HG03097 (cell line): ENCODE data around the gene NREP.
A peak's percentile ranks its signal among the peaks of the same experiment; 100 is the strongest.

Experiments
- ATAC-seq: cut with Tn5 transposase; IDR thresholded peaks from one replicate; pipeline ENCODE4 v1.9.1; 2021; ENCODE audit not compliant: unreplicated experiment, low FRiP score

The NREP gene

DNA sequence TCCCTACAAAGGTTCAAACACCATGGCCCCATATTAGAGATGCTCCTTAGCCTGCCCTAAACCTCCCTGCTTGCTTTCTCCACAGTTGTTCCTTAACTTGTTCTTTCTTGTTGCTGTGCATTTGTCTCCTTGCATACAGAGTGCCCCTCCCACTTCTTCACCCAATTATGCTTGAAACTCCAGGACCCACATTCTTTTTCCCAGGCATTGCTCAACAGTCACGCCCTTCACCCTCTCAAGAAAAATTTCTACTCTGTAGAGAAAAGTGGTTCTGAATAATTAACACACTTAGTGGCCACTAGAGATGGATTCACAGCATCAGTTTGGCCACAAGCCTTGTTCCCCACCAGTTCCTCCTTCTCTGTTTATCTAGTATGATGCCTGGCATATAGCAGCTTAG, 57.7 kb downstream of the NREP start:
- no peak for ATAC-seq

DNA sequence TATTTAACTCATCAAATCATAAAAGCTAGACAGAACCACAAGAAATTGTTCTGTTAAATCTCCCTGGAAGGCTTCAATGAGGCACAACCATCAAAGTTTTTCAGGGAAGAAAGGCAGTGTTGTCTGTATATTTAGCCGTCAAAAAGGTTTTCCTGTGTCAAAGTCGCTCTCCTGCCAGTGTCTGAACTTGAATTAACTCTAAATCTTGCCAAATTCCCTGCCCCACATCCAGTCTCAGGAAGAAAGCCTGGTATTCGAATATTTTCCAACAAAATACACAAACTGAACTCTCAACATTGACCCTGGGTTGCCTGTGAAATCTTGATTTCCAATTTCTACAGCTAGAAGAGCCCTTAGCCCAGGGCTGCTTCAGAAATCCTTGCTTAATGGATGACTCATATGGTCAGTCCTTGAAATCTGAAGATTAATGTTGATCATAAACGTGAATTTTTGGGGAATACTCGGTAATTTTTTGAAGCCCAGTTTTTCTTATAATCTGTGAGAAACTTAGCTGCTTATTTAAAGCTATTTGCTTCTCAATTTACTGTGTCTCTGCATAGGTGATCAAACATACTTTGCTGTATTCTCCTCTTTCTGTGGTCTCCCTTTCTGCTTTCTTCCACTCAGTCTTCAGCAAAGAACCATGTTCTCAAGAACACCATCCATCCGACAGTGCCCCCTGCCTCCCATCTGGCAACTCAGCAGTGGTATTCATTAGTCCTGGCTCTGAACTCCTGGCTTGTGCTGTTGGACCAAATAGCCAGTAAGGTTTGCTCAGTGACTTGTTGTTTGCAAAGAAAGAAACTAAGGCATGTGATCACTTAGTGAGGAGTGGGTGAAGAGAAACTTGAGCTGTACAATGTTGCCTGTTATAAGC, 58.9 kb downstream of the NREP start:
- no peak for ATAC-seq

DNA sequence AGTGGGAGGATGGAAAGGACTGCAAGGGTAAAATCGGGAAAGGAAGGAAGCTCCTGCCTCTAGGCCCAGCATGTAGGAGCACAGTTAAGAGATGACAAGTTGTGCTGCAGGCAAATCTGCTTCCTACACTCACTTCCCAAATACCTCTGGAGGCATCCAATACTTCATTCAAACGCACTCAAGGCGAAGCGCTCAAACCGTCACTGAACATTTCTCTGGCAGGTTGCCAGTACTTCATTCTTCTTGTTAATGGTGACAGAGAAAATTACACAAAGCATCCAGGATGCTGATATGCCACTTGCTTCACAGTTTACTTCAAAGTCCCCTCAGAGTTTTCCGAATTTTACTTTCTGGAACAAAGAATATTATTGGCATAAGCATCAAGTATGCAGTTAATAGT, 59.8 kb downstream of the NREP start:
- no peak for ATAC-seq

DNA sequence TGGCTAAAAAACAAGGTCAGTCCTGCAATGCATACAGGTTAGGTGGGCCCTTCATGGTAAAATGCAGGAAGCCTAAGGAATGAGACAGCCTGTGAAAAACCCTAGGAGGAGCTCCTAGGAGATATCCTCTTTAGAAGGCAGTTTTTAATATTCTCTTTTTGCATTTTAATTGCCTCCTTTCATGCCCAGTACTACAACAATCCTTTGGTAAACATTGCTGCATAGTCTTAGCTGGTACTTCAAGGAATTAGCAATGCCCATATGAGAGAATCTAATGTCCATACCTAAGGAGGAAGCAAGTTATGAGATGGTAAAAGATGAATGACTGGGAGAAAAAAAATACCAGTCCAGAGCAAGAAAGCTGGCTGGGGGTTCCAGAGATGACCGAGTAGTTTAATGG, 61.0 kb downstream of the NREP start:
- no peak for ATAC-seq

DNA sequence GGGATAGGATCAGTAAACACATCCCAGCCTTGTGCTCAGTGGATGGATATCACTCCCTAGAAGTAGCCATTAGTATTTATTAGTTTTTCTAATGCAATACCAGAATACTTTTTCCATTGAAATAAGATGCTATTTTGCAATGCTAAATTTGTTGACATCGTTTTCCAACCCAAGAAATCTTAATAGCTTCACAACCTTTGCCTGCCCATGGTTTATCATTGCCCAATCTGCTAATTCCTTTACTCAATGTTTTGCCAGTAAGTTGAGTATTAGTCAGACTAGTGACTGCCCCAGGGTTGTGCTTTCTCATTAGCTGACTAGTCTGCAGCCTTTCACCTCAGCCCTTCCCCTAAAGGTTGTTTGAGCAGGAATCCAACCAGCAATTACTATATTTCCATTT, 62.9 kb downstream of the NREP start:
- no peak for ATAC-seq

DNA sequence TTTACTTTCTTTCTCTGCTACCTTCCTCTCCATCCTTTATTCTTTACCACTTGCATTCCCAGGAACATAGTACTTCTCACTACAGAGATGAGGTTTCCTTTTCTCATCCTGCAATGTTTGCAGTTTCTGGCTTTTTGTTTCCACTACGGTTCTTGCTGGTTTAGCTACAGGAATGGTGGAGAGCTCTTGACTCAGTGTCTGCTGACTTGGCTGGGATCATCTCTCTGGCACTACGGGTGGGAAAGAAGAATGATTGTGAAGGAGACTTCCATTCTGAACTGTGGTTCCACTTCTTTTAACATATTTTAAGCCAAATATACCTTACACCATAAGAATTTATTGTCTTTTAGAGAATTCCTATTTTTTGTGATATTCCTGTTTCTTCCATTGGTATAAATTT, 65.1 kb downstream of the NREP start:
- ATAC-seq = no peak

DNA sequence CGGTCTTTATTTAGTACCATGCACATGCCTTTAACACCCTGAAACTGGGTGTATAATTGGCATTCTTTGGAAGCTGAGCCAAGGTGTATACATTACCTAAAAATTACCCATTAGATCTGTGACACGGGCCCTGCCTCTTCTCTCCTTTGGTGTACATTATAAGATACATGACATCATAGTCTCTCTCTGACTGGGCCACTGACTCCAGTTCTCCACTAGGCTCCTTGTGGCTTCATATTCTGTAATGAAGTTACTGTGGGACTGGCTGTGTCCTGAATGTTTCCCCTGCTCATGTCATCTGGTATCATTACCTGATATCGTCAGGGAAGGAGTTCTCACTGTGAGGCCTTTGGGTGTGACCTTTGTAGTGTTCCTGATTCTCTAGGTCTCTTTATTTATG, 65.5 kb downstream of the NREP start:
- no peak for ATAC-seq

DNA sequence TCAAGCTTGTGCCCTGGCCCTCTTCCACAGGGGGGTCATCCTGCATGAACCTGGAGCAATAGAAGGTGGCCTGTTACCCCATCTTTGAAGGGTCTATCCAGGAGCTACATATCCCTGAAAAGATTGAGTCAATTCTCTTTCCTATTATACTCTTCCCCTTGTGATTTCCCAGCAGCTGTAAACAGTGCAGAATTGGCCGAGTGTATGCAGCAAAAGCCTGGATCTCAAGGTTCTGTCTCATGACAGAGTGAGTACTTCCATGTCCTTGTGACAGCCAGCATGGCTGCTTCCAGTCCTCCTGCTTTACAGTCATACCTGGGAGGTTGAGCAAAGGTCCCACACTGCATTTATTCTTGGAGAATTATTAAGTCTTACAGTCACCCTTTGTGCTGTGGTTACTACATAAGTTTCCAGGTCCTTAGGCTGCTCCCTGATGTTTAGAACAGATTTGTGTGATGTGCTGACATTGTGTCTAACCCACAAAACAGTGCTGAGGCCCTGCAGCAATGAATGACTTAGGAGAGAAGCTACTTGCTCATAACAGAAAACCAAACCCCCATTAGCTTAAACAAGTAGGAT, 67.5 kb downstream of the NREP start:
- ATAC-seq = no peak

DNA sequence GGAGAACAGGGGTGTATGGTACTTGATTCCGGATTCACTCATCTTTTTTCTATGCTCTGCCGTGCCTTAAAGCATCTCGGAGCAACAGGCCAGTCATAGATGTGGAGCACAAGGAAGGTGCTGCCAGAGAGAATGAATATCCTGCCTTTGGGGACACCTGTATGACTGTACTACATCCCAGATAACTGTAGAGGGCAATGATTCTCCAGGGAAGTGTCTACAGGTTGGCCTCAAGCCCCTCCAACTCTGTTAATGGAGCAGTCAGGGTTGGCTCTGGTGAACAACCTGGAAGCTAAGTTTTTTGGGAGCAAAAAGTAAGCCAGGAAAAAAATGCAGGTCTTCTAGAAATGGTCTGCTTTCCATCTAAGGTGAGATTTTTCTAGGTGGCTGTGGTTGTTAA, 71.0 kb downstream of the NREP start:
- peak; percentile 56 for ATAC-seq

DNA sequence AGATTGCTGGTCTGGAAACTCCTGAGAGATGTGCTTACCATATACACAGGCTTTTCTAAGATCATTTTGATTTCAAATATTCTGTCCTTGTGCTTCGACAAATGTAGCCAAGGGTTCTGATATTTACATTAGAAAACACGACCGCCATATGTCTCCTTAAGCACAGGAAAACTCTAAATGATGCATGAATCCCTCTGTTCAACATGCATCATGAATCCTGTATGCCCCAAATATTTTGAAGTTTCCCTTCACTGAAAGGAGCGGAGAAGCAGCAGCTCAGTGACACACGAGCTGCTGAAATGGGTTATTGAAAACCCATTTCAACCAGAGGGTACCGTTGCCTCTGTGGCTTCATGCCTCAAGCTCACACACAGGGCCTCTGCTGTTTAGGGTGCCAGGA, 74.4 kb downstream of the NREP start:
- ATAC-seq = no peak

DNA sequence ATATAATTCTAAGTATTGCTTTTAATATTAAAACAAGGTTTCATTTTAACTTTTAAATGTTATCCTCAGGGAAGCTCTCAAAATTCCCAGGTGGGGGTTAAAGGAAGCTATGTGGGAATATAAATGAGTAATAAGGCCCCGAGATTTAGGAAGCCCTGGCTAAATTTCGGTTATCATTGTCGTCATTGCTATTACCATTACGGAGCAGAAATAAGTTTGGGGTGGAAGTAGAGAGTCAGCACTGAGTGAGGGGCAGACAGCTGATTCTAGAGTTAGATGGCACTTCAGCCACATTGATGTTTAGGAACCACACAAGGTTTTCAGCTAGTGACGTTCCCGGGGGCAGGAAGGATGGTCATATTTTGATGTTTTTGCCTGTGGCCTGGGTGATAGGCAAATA, 74.9 kb downstream of the NREP start:
- no peak for ATAC-seq

DNA sequence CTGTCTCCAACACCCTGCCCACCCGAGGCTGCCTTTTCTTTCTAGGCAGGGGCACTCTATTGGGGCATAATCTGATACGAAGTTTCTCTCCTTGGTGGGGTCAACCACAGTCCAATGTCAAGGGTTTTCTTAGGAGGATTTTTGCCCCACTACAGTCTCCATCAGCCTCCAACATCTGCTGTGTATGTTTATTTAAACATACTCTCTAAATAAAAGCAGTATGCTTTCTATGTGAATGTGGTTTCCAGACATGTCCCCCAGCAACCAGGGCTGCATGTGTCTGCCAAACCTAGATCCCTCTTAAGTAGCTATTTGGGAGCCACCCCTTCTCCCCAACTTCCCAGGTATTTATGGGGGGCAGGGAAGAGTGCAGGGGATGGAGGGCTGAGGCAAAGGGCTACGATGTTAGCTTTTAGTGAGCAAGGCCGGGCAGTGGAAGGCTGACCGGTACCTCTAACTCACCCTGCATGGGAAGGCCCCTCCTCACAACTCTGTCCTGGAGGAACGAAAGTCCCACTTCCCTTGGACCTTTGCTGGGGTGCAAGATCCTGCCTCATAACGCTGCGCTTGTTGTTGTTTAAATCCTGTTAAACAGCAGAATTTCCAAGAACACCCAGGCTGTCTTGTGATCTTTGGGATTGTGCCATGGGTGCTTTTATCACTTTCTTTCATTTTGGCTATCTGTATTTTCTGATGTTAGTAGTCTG, 75.4 kb downstream of the NREP start:
- no peak for ATAC-seq

DNA sequence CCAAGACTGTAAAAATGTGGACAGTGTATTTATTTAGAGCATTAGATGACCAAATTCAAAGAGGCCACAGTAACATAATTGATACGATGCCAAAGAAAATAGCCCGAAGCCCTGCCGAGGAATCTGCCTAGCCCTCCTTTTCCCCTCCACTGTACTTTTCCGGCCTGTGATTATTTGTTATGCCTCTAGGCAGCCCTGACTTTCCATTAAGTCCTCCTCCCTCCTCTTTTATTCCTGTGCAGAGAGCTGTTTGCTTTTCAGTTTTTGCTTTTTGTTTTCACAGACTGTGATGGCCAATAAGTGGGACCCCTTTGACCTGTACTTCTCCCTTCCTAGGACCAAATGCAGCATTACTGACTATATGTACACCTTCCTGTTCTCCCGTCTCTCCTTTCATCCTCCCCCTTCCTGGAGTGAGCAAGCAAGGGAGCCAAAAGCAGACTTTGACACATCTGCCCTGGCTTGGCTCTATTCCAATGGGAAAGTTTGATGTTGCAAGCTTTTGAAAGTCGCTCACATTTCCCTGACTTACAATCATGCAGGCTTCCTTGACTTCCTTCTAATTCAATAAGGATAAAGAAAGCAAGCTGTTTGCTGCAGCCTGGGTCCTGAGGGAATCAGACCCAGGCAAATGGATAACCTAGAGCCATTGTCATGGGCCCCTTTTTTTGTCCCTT, 76.1 kb downstream of the NREP start:
- ATAC-seq = no peak

DNA sequence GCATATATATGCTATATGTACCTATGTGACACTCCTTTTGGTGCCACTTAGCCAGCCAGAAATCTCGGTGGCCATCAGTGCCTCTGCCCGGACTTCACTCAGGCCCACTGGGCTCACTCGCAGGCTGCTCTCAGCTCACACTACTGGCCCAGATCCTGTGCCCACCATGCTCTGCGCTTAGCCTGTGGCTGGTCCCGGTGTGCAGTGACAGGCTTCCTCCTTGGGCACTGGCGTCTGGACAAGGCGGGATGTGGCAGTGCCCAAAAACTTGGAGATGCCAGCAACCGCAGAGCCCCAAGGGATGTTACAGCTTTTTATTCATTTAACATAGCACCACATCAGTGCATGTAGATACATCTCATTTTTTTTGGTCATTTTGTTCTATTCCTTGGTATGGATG, 77.4 kb downstream of the NREP start:
- no peak for ATAC-seq
